Osteoblast (primary cell): Measurements from ENCODE around the gene TMC2. TPM values are rescaled to one million over a fixed set of nuclear protein-coding genes. Genes with fewer than 3 reads are reported as not detected.

Experiments
- DNase-seq: peaks from one replicate; pipeline ENCODE4 v3.0.0; 2011; ENCODE audit warnings: low spot score, mixed read lengths; ENCODE audit not compliant: insufficient read length; ENCODE audit errors: missing footprints
- H2AFZ ChIP-seq: 2 replicates; pipeline ENCODE4 v1.6.0; 2011; ENCODE audit warnings: mild to moderate bottlenecking, low read length
- H3K27ac ChIP-seq: 2 replicates; pipeline ENCODE4 v1.5.1; 2011; ENCODE audit warnings: mild to moderate bottlenecking, low read depth, low read length, moderate library complexity
- H3K27me3 ChIP-seq: 2 replicates; pipeline ENCODE4 v1.6.0; 2012; ENCODE audit warnings: mild to moderate bottlenecking, control low read depth, inconsistent platforms, low read length, moderate library complexity; ENCODE audit not compliant: insufficient read depth
- H3K36me3 ChIP-seq: 2 replicates; pipeline ENCODE4 v1.5.1; 2011; ENCODE audit warnings: mild to moderate bottlenecking, low read length, control low read depth, moderate library complexity; ENCODE audit not compliant: insufficient read depth
- H3K4me1 ChIP-seq: 2 replicates; pipeline ENCODE4 v1.5.1; 2011; ENCODE audit warnings: mild to moderate bottlenecking, low read length, control low read depth, moderate library complexity; ENCODE audit not compliant: insufficient read depth
- H3K4me2 ChIP-seq: 2 replicates; pipeline ENCODE4 v1.6.0; 2011; ENCODE audit warnings: mild to moderate bottlenecking, low read length; ENCODE audit not compliant: insufficient read depth
- H3K4me3 ChIP-seq: fragments of 200-600 bp; sonication (generic); 3 replicates; pipeline ENCODE4 v1.5.1; 2012; ENCODE audit warnings: mild to moderate bottlenecking, low read length, inconsistent platforms; ENCODE audit not compliant: insufficient read depth
- H3K79me2 ChIP-seq: 2 replicates; pipeline ENCODE4 v1.6.0; 2012; ENCODE audit warnings: mild to moderate bottlenecking, low read length, control low read depth, inconsistent platforms; ENCODE audit not compliant: insufficient read depth
- H3K9me3 ChIP-seq: 2 replicates; pipeline ENCODE4 v1.5.1; 2011; ENCODE audit warnings: low read depth, low read length, control low read depth
- H4K20me1 ChIP-seq: 2 replicates; pipeline ENCODE4 v1.6.0; 2012; ENCODE audit warnings: mild to moderate bottlenecking, low read length, control low read depth; ENCODE audit not compliant: insufficient read depth
- total RNA-seq: library from RNA; depleted of rRNA; stranded (reverse); fragments of >200 nt; gene quantifications from 2 replicates; pipeline ENCODE4 v1.2.3, GENCODE V29; 2012
- TF ChIP-seq, protein P1 (sequence below): IDR thresholded peaks from 2 replicates; pipeline ENCODE4 v1.5.1; 2011; ENCODE audit warnings: mild to moderate bottlenecking, low read depth, low read length, moderate library complexity; ENCODE audit errors: extremely low read depth

TMC2 gene
- total RNA-seq, 1 donor, result not detected

DNA sequence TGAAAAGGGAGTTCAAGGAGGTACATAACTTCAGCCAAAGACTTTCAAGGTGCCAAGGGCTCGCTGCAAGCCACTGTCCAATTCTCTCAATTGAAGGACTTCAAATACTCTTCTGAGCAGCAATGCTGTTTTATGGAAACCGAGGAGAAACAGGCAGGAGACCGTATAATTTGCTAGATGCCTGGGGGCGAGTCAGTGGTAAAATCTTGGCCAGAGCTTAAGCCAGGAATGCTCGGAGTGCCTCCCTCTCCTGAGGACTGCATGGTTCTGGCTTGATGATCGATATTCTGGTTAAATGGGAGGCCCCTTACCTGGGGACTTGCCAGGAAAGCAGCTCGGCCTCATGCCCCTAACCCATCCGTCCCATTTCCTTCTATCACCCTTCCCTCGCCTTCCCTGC, 80.3 kb downstream of the TMC2 start:
- H3K79me2 ChIP-seq, result no peaks in the 10 kb centered on the region
- no peak for DNase-seq
- H3K36me3 ChIP-seq, result no peaks in the 10 kb centered on the region
- no peaks in the 10 kb centered on the region for H4K20me1 ChIP-seq
- TF ChIP-seq, protein P1, sequence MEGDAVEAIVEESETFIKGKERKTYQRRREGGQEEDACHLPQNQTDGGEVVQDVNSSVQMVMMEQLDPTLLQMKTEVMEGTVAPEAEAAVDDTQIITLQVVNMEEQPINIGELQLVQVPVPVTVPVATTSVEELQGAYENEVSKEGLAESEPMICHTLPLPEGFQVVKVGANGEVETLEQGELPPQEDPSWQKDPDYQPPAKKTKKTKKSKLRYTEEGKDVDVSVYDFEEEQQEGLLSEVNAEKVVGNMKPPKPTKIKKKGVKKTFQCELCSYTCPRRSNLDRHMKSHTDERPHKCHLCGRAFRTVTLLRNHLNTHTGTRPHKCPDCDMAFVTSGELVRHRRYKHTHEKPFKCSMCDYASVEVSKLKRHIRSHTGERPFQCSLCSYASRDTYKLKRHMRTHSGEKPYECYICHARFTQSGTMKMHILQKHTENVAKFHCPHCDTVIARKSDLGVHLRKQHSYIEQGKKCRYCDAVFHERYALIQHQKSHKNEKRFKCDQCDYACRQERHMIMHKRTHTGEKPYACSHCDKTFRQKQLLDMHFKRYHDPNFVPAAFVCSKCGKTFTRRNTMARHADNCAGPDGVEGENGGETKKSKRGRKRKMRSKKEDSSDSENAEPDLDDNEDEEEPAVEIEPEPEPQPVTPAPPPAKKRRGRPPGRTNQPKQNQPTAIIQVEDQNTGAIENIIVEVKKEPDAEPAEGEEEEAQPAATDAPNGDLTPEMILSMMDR, result no peak
- H2AFZ ChIP-seq, result no peak overlapping the region
- no peak overlapping the region for H3K4me3 ChIP-seq
- H3K27me3 ChIP-seq, result peaks cover 24% of the 10 kb centered on the region
- no peak overlapping the region for H3K4me2 ChIP-seq
- H3K4me1 ChIP-seq, result no peaks in the 10 kb centered on the region
- H3K27ac ChIP-seq, result no peak overlapping the region
- no peaks in the 10 kb centered on the region for H3K9me3 ChIP-seq

DNA sequence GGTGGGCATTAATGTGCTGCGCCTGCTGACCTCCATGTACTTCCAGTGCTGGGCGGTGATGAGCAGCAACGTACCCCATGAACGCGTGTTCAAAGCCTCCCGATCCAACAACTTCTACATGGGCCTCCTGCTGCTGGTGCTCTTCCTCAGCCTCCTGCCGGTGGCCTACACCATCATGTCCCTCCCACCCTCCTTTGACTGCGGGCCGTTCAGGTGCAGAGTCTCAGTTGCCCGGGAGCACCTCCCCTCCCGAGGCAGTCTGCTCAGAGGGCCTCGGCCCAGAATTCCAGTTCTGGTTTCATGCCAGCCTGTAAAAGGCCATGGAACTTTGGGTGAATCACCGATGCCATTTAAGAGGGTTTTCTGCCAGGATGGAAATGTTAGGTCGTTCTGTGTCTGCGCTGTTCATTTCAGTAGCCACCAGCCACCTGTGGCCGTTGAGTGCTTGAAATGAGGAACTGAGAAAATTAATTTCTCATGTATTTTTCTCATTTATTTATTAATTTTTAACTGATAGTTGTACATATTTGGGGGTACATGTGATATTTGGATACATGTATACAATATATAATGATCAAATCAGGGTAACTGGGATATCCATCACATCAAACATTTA, 80.8 kb downstream of the TMC2 start:
- no peak for DNase-seq
- Histone ChIP-seq H3K4me3 (no peak overlapping the region), H4K20me1 (no peaks in the 10 kb centered on the region), H3K27ac (no peak overlapping the region), H3K4me2 (no peak overlapping the region), H3K36me3 (no peaks in the 10 kb centered on the region), H3K79me2 (no peaks in the 10 kb centered on the region), H3K27me3 (peaks cover 20% of the 10 kb centered on the region), H3K9me3 (no peaks in the 10 kb centered on the region), H3K4me1 (no peaks in the 10 kb centered on the region), H2AFZ (no peak overlapping the region)
- TF ChIP-seq, protein P1, result no peak

DNA sequence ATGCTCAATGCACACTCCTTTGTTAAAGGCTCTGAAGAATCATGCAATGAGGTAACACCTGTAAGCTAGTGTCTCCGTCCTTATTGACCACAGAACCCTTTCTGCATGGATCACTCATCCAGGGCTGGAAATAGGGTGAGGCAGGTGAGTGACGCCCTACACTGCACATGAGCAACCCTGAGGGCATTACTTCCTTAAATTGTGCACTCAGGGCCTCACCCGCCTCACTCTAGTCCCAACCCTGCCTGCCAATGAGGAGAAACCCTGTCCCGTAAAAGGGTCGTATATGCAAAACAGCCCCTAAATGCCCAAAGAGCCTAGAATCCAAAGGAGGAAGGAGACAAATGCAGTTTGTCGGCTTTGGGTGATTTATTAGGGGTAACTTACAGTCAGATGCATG, 82.4 kb downstream of the TMC2 start:
- Histone ChIP-seq H4K20me1 (no peaks in the 10 kb centered on the region), H3K27ac (no peak overlapping the region), H2AFZ (no peak overlapping the region), H3K79me2 (no peaks in the 10 kb centered on the region), H3K27me3 (peaks cover 18% of the 10 kb centered on the region), H3K4me1 (no peaks in the 10 kb centered on the region), H3K36me3 (no peaks in the 10 kb centered on the region), H3K4me2 (no peak overlapping the region), H3K9me3 (no peaks in the 10 kb centered on the region), H3K4me3 (no peak overlapping the region)
- no peak for DNase-seq
- TF ChIP-seq, protein P1, result no peak

DNA sequence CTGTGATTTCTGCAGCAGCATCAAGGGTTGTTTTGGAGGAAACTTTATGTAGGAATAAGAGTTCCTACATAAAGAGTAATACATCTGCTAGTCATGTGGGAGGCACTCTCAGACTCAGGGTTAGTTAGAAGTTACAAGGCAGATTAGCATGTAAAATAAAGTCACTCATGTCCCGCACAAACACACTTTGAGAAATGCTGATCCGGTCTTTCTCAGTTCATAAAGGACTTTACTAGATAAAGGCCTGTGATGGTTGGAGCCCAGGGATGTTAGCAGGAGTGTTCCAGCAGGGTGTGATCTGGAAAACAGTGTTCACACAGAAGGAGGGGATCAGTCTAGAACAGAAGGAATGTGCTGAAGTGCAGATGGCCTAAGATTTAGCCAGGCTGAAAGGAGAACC, 83.0 kb downstream of the TMC2 start:
- Histone ChIP-seq H2AFZ (no peak overlapping the region), H4K20me1 (no peaks in the 10 kb centered on the region), H3K27me3 (peaks cover 17% of the 10 kb centered on the region), H3K9me3 (no peaks in the 10 kb centered on the region), H3K4me2 (no peak overlapping the region), H3K79me2 (no peaks in the 10 kb centered on the region), H3K4me3 (no peak overlapping the region), H3K4me1 (no peaks in the 10 kb centered on the region), H3K36me3 (no peaks in the 10 kb centered on the region), H3K27ac (no peak overlapping the region)
- DNase-seq, result no peak
- TF ChIP-seq, protein P1, result no peak
